Left colon (tissue), 2 donors: Measurements from ENCODE around the gene CAMSAP3. TPM values are rescaled to one million over a fixed set of nuclear protein-coding genes. Genes with fewer than 3 reads are reported as not detected.
"Not testable (repeated sequence)": the region's sequence is repeated elsewhere in the genome, so short reads cannot be mapped to it uniquely, and the experiment has no call there.

Source experiments
- ATAC-seq: fragments of 200-7000 bp; cut with Tn5 transposase; one replicate; pipeline ENCODE4 v1.9.1; 2020; ENCODE audit warnings: mild to moderate bottlenecking, moderate library complexity
- DNase-seq, 2 donors: peaks; one replicate each; pipeline ENCODE4 v3.0.0-alpha.2; 2020
- intact Hi-C, 2 donors: fragments of 100-400 bp; cut with DNase I in 1 of 2; cut with micrococcal nuclease in 1 of 2; formaldehyde crosslinking; loops; one replicate each; pipeline versions ENCODE4 v1.11.2 to v1.14.0; 2022; cut with DNase I, micrococcal nuclease
- total RNA-seq, 2 donors: library from RNA; stranded (reverse); fragmentation: NEBNext Ultra II Directional; extraction: Animal tissue kit (Norgen Biotek cat#: 25700); gene quantifications; one replicate each; pipeline ENCODE4 v1.2.1, GENCODE V29; 2021
- donor health status: DM: no; HTN: no; CAD: no.
- donor health status: DM: yes; HTN: yes; CAD: no.

The CAMSAP3 gene
- total RNA-seq, 2 donors from 2014 or later: 51.1 to 52.4 TPM

DNA sequence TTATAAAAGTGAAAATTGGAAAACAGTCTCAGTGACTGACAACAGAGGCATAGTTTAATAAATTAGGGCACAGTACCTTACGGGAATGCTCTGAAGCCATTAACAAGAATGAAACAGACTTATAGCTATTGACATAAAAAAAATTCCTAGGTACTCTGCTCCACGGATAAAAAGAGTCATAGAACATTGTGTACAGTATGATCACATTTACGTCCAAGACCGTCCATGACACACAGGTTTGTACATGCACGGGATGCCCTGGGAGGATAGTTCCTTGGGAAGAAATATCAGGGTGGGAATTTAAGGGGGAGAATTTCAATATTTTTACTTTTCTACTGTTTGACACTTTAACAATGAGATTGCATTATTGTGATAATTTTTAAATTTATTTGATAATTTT is 24.9 kb upstream of the CAMSAP3 start:
- intact Hi-C loops: no loop called here
- DNase-seq: no peak
- ATAC-seq: no peak

GRCh38 chr19:7575434-7576040 is 20.1 kb upstream of the CAMSAP3 start:
- no peak for DNase-seq
- intact Hi-C loops: no loop called here

GRCh38 chr19:7577422-7577821 is 18.2 kb upstream of the CAMSAP3 start:
- intact Hi-C loops, DNase-seq, ATAC-seq: not testable (repeated sequence)

More at GRCh38 chr19:7575434-7576040, 20.1 kb upstream of the CAMSAP3 start:
- ATAC-seq: peak; percentile 78

DNA sequence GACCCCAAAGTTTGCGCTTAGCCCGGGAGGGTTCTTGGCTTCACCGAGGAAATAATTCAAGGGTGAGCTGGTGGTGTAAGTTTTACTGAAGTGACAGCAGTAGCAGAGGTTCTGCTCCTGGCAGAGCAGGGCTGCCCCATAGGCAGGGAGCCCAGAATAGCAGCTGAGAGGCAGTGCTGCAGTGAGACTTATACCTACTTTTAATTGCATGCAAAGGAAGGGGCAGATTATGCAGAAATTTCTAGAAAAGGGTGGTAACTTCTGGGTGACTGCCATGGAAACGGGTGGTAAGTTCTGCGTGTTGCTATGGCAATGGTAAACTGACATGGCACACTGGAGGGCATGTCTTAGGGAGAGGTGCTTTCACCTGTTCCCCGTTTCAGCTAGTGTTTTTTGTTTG is 17.5 kb upstream of the CAMSAP3 start:
- DNase-seq (no peak), ATAC-seq (no peak)
- intact Hi-C loops: no loop called here

DNA sequence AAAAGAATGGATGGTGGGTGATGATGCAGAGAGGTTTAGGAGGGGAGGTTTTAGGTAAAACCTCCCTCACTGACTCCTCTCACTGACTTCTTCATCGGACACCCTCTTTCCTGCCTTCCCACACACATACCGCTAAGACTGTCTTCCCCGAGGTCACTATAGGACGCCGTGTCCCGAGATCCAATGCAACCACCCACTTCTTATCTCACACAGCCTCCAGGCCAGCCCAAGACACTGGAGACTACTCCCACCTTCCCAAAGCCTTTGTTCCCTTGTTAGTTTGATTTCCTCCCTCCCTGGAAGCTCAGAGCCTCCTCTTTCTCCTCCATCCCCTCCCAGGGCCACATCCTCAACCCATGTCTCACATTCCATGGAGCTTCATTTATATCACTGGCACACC is 16.5 kb upstream of the CAMSAP3 start:
- no peak for ATAC-seq
- no peak for DNase-seq
- intact Hi-C loops: no loop called here

DNA sequence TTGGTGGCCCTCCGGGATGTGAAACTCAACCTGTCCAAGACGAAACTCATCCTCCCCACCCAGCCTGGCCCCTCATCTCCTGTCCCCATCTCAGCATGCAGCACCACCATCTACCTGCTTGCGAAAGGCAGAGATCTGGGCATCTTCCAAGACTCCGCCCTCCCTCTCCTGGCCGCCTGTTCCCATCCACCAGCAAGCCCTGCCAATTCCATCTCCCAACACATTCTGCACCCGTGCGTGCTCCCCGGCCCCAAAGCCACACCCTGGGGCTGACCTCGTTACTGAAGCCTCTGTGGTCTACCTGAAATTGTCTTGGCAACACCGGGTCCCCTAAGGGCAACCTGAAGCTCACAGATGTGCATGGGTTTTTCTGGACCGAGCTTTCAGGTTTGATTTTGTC is 13.2 kb upstream of the CAMSAP3 start:
- DNase-seq: no peak

GRCh38 chr19:7589822-7590221 is 5.8 kb upstream of the CAMSAP3 start:
- no peak for ATAC-seq
- no peak for DNase-seq
- intact Hi-C loops: no loop called here

More for the DNA sequence above, 13.2 kb upstream of the CAMSAP3 start:
- no peak for ATAC-seq
- intact Hi-C loops: no loop called here

- DNase-seq (peak in 1 of 2 donors; percentile 63), ATAC-seq (peak; percentile 71)
- intact Hi-C loops: no loop called here
These were observed 5.4 kb upstream of the CAMSAP3 start for GRCh38 chr19:7590256-7590655.

DNA sequence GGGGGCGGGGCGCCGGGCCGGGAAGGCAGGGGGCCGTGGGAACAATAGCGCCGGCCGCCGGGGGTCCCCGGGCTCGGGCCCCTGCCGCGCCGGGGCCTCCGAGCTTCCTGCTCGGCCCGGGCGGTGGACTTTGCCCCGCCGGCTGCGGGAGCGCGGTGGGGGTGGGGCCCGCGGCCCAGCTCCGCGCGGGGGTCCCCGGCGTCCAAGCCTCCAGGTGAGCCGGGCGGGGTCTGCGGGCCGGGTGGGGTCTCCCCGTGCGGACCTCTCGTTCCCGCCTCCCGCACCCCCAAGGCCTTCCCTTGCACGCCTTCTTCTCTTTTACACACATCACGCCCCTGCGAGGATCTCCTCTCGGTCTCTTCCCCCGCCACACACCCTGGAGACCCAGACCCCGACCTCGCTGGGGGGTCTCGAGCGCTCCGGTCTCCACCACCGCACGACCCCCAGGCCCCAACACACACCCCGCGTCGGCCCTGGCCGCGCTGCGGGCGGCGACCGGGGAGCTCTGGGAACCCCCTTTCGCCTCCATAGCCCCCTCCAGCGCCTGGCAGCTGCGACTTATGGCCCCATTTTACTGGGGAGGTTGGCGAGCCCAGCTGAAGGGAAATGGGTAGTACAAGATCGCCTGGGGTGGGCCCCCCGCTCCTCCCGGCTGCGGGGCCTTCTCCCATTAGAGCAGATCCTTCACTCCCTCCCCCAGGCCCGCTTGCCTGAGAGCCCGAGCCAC is 711 bp downstream of the CAMSAP3 start:
- intact Hi-C loops: no loop called here
- ATAC-seq (peak; percentile 78), DNase-seq (peak in 1 of 2 donors; percentile 39)

GRCh38 chr19:7597689-7598088 is 2.0 kb downstream of the CAMSAP3 start:
- ATAC-seq (no peak), DNase-seq (no peak)
- intact Hi-C loops: no loop called here

- intact Hi-C loops: no loop called here
- no peak for DNase-seq
- ATAC-seq: no peak
These were observed 2.5 kb downstream of the CAMSAP3 start for GRCh38 chr19:7598180-7598579.

DNA sequence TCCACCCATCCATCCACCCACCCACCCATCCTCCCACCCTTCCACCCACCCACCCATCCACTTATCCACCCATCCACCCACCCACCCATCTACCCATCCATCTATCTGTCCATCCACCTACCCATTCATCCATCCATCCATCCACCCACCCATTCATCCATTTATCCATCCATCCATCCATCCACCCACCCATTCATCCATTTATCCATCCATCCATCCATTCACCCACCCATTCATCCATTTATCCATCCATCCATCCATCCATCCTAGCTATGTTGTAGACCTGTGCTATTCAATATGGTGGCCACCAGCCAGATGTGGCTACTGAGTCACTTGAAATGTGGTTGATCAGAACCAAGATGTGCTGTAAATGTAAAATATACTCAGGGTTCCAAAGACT is 5.1 kb downstream of the CAMSAP3 start:
- ATAC-seq (no peak), DNase-seq (no peak)
- intact Hi-C loops: no loop called here

DNA sequence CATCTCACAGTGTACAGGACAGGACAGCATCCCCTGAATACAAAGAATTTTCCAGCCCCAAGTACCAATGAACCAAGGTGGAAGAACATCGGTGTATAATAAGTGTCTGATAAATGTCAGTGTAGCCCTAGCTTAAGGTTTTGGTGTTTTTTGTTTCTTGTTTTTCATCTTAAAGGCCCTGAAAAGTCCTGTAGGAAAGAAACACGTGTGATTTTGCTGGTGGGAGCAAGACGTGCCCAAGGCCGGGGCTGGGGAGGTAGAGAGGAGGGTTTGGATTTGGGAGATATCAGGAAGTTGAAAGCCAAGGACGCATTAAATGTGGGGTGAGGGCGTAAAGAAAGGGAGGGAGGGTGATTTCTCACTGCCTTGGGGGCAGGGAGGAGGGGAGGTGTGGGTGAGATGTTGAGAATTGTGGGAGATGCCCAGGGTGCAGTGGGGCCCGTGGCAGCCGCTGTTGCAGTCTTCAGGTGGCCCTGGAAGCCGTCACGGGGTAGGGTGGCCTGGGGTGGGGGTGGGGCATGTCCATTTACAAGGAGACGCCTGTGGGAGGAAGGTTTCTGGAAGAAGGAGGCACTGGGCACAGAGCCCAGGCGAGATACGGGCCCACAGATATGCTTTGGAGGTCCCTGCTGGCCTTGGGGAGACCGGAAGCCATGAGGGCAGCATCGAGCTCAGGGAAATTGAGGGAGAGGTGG is 6.7 kb downstream of the CAMSAP3 start:
- no peak for DNase-seq
- ATAC-seq: no peak

GRCh38 chr19:7602935-7603497 is 7.4 kb downstream of the CAMSAP3 start:
- DNase-seq: no peak
- intact Hi-C loops: no loop called here
- no peak for ATAC-seq

More for the DNA sequence above, 6.7 kb downstream of the CAMSAP3 start:
- intact Hi-C loops: no loop called here

- DNase-seq (no peak), ATAC-seq (no peak)
- intact Hi-C loops: no loop called here
These were observed 8.3 kb downstream of the CAMSAP3 start for GRCh38 chr19:7603919-7604318.

DNA sequence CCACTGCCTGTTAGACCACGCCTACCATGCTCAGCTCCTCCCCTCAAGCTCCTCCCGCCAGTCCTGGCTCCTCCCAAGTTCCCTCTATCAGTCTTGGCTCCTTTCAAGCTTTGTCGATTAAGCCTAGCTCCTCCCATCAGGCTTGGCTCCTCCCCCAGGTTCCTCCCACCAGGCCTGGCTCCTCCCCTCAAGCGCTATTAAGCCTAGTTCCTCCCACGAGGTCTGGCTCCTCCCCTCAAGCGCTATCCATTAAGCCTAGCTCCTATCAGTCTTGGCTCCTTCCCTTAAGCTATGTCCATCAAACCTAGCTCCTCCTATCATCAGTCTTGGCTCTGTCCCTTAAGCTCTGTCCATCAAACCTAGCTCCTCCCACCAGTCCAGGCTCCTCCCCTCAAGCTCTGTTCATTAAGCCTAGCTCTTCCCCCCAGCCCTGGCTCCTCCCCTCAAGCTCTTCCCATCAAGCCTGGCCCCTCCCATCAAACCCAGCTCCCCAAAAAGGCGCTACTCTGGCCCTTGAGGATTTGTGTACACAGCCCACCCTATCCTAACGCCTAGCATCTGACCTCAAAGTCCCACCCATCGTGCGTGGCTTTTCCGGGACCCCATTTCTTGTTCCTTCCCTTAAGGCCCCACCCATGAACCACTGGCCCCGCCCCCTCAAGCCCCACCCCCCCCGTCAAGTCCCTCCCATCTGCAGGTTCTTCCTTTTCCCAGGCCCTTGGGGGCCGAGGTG is 10.0 kb downstream of the CAMSAP3 start:
- DNase-seq (no peak), ATAC-seq (peak; percentile 66)
- intact Hi-C loops: no loop called here

DNA sequence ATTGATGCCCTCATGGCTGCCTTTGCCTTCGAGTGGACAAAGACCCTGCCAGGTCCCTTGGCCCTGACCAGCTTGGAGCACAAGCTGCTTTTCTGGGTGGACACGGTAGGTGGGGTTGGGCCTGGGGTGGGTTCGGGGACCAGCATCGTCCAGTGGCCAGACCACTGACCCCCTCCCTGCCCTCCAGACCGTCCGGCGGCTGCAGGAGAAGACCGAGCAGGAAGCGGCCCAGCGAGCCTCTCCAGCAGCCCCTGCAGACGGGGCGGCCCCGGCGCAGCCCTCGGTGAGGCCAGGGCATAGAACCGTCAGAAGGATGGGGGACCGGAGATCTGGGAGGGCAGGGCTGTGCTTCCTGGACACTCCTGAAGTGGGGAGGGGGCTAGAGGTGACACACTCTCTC is 10.6 kb downstream of the CAMSAP3 start:
- ATAC-seq (no peak), DNase-seq (no peak)
- intact Hi-C loops: no loop called here

- ATAC-seq (no peak), DNase-seq (no peak)
- intact Hi-C loops: no loop called here
These were observed 11.7 kb downstream of the CAMSAP3 start for GRCh38 chr19:7607212-7607873.
